Loucy (cell line): ENCODE data around the gene SHLD1.

Experiments used
- H2AFZ ChIP-seq: fragments of 200-600 bp; sonication (generic); 2 replicates; pipeline ENCODE4 v1.6.0; 2016; ENCODE audit warnings: antibody characterized with exemption, mild to moderate bottlenecking, low read length, moderate library complexity
- H3F3A ChIP-seq: fragments of 200-600 bp; 2 replicates; pipeline ENCODE4 v1.6.0; 2016; ENCODE audit warnings: antibody characterized with exemption, low read depth, mild to moderate bottlenecking
- H3K27me3 ChIP-seq: fragments of 200-600 bp; sonication (generic); 2 replicates; pipeline ENCODE4 v1.6.1; 2014; ENCODE audit warnings: low read length, mild to moderate bottlenecking; ENCODE audit not compliant: insufficient read depth, poor library complexity, severe bottlenecking
- H3K36me3 ChIP-seq: fragments of 200-600 bp; sonication (generic); 2 replicates; pipeline ENCODE4 v1.6.1; 2016; ENCODE audit warnings: low read length; ENCODE audit not compliant: insufficient read depth
- H3K4me1 ChIP-seq: fragments of 200-600 bp; sonication (generic); 2 replicates; pipeline ENCODE4 v1.5.1; 2014; ENCODE audit warnings: low read length, mild to moderate bottlenecking; ENCODE audit not compliant: insufficient read depth, poor library complexity, severe bottlenecking
- H3K4me2 ChIP-seq: fragments of 200-600 bp; sonication (generic); 2 replicates; pipeline ENCODE4 v1.6.0; 2014; ENCODE audit warnings: antibody characterized with exemption, low read length, low read depth, mild to moderate bottlenecking; ENCODE audit not compliant: poor library complexity, severe bottlenecking
- H3K4me3 ChIP-seq: fragments of 200-600 bp; sonication (generic); 2 replicates; pipeline ENCODE4 v1.5.1; 2014; ENCODE audit warnings: low read length, mild to moderate bottlenecking, mixed read lengths; ENCODE audit not compliant: poor library complexity, severe bottlenecking
- H3K79me2 ChIP-seq: fragments of 200-600 bp; sonication (generic); 2 replicates; pipeline ENCODE4 v1.6.1; 2014; ENCODE audit warnings: low read length; ENCODE audit not compliant: insufficient read depth
- H3K9ac ChIP-seq: fragments of 200-600 bp; sonication (generic); 2 replicates; pipeline ENCODE4 v1.6.0; 2014; ENCODE audit warnings: mild to moderate bottlenecking, low read depth, low read length, moderate library complexity; ENCODE audit not compliant: poor library complexity, severe bottlenecking
- H3K9me2 ChIP-seq: fragments of 200-600 bp; sonication (generic); replicated peaks from 2 replicates; pipeline ENCODE4 v1.6.1; 2016; ENCODE audit warnings: low read depth, low read length, mixed read lengths
- H3K9me3 ChIP-seq: fragments of 200-600 bp; sonication (generic); 2 replicates; pipeline ENCODE4 v1.6.1; 2014; ENCODE audit warnings: mild to moderate bottlenecking, antibody characterized with exemption, low read length, low read depth; ENCODE audit not compliant: insufficient read depth
- H4K20me1 ChIP-seq: fragments of 200-600 bp; sonication (generic); 2 replicates; pipeline ENCODE4 v1.6.0; 2014; ENCODE audit warnings: antibody characterized with exemption, low read length, mild to moderate bottlenecking; ENCODE audit not compliant: insufficient read depth, poor library complexity, severe bottlenecking
- EZH2phosphoT487 ChIP-seq: fragments of 200-600 bp; IDR thresholded peaks from 2 replicates; pipeline ENCODE4 v1.6.1; 2018; ENCODE audit warnings: antibody characterized with exemption, mild to moderate bottlenecking, moderate library complexity, borderline replicate concordance
- TF ChIP-seq, protein P1 (sequence below): fragments of 200-600 bp; sonication (generic); conservative IDR thresholded peaks from 2 replicates; pipeline ENCODE4 v1.5.1; 2014; ENCODE audit warnings: mild to moderate bottlenecking, antibody characterized with exemption, low read length

The SHLD1 gene

GRCh38 chr20:5900908-5901307 lies 150.7 kb downstream of the SHLD1 start:
- no peak for TF ChIP-seq EZH2phosphoT487
- TF ChIP-seq, protein P1, sequence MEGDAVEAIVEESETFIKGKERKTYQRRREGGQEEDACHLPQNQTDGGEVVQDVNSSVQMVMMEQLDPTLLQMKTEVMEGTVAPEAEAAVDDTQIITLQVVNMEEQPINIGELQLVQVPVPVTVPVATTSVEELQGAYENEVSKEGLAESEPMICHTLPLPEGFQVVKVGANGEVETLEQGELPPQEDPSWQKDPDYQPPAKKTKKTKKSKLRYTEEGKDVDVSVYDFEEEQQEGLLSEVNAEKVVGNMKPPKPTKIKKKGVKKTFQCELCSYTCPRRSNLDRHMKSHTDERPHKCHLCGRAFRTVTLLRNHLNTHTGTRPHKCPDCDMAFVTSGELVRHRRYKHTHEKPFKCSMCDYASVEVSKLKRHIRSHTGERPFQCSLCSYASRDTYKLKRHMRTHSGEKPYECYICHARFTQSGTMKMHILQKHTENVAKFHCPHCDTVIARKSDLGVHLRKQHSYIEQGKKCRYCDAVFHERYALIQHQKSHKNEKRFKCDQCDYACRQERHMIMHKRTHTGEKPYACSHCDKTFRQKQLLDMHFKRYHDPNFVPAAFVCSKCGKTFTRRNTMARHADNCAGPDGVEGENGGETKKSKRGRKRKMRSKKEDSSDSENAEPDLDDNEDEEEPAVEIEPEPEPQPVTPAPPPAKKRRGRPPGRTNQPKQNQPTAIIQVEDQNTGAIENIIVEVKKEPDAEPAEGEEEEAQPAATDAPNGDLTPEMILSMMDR: no peak
- H3K79me2 ChIP-seq: no peaks in the 10 kb centered on the region
- H3K4me1 ChIP-seq: no peaks in the 10 kb centered on the region
- H3K9me2 ChIP-seq: no peaks in the 10 kb centered on the region
- no peaks in the 10 kb centered on the region for H3K9me3 ChIP-seq
- no peak overlapping the region for H3K9ac ChIP-seq
- no peak overlapping the region for H2AFZ ChIP-seq
- H3K27me3 ChIP-seq: no peaks in the 10 kb centered on the region
- no peak overlapping the region for H3K4me3 ChIP-seq
- no peaks in the 10 kb centered on the region for H3K36me3 ChIP-seq
- no peaks in the 10 kb centered on the region for H4K20me1 ChIP-seq
- H3K4me2 ChIP-seq: no peak overlapping the region
- H3F3A ChIP-seq: no peaks in the 10 kb centered on the region

DNA sequence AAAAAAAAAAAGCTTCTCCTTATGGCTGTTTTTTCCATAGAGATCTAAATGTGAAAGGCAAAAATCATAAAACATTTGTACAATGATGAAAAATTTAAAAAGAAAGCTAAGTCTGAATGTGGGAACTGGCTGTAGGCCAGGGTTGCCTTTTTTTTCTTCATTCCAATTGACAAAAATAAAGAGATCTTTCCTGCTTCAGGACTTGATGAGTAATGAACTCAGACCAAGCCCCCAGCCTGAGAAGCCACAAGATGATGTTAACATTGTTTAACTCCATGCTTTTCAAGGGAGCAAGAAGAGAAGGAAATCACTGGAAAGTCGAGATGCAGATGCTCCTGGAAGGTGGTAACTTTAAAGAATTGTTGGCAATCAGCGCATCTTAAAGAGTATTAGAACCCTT lies 158.8 kb downstream of the SHLD1 start:
- peaks cover 5% of the 10 kb centered on the region for H3K27me3 ChIP-seq
- H3K36me3 ChIP-seq: no peaks in the 10 kb centered on the region
- no peak for TF ChIP-seq EZH2phosphoT487
- TF ChIP-seq, protein P1: no peak
- H3K4me3 ChIP-seq: no peak overlapping the region
- no peak overlapping the region for H3K4me2 ChIP-seq
- no peaks in the 10 kb centered on the region for H3K9me2 ChIP-seq
- no peaks in the 10 kb centered on the region for H3K79me2 ChIP-seq
- H4K20me1 ChIP-seq: no peaks in the 10 kb centered on the region
- no peaks in the 10 kb centered on the region for H3K4me1 ChIP-seq
- no peaks in the 10 kb centered on the region for H3K9me3 ChIP-seq
- H3F3A ChIP-seq: no peaks in the 10 kb centered on the region
- H2AFZ ChIP-seq: no peak overlapping the region
- no peak overlapping the region for H3K9ac ChIP-seq

DNA sequence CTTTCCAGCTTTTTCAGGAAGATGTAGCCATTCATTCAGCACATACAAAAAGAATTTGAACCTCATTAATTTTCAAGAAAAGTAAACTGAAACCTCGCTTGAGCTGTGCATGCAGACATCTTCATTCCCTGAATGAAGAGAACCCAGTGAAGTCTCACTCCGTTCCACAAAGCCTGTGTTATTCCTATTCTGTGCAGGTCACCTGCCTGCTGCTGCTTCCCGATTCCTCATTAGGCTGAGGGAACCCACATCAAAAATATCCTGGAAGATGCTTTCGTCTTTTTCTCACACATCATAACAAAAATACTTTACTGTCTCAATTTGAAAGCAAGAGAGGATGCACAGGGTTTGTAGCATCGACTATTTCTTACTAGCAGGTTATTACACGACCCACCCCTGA lies 160.0 kb downstream of the SHLD1 start:
- Histone ChIP-seq H3K4me2 (no peak overlapping the region), H2AFZ (no peak overlapping the region), H4K20me1 (no peaks in the 10 kb centered on the region), H3K79me2 (no peaks in the 10 kb centered on the region), H3K27me3 (peaks cover 5% of the 10 kb centered on the region), H3K9me3 (no peaks in the 10 kb centered on the region), H3K4me3 (no peak overlapping the region), H3K36me3 (no peaks in the 10 kb centered on the region), H3K4me1 (no peaks in the 10 kb centered on the region), H3K9ac (no peak overlapping the region), H3K9me2 (no peaks in the 10 kb centered on the region), H3F3A (no peaks in the 10 kb centered on the region)
- TF ChIP-seq EZH2phosphoT487: no peak
- TF ChIP-seq, protein P1: no peak
